Measurements from ENCODE around the gene TPCN1.

Gene TPCN1

GRCh38 chr12:113266106-113266895, 45.0 kb downstream of the TPCN1 start:
- no peak for DNase-seq

GRCh38 chr12:113267621-113268020, 46.4 kb downstream of the TPCN1 start:
- no peak for DNase-seq

- DNase-seq: no peak
Measured at GRCh38 chr12:113268136-113268535, 46.9 kb downstream of the TPCN1 start.

- no peak for DNase-seq
Measured at GRCh38 chr12:113268621-113269020, 47.4 kb downstream of the TPCN1 start.

- no peak for DNase-seq
Measured at GRCh38 chr12:113269257-113269943, 48.1 kb downstream of the TPCN1 start.

GRCh38 chr12:113270709-113271009, 49.4 kb downstream of the TPCN1 start:
- DNase-seq: no peak

GRCh38 chr12:113271466-113271852, 50.2 kb downstream of the TPCN1 start:
- DNase-seq: no peak

- DNase-seq: no peak
Measured at GRCh38 chr12:113271853-113272561, 50.7 kb downstream of the TPCN1 start.

GRCh38 chr12:113273053-113273725, 51.9 kb downstream of the TPCN1 start:
- no peak for DNase-seq

GRCh38 chr12:113274848-113275247, 53.6 kb downstream of the TPCN1 start:
- no peak for DNase-seq

GRCh38 chr12:113276306-113276705, 55.0 kb downstream of the TPCN1 start:
- DNase-seq: no peak

GRCh38 chr12:113276946-113277500, 55.8 kb downstream of the TPCN1 start:
- DNase-seq: no peak

- DNase-seq: no peak
Measured at GRCh38 chr12:113277511-113277910, 56.2 kb downstream of the TPCN1 start.

GRCh38 chr12:113278141-113278540, 56.9 kb downstream of the TPCN1 start:
- DNase-seq: no peak

GRCh38 chr12:113278633-113279032, 57.4 kb downstream of the TPCN1 start:
- no peak for DNase-seq

- no peak for DNase-seq
Measured at GRCh38 chr12:113284751-113285150, 63.5 kb downstream of the TPCN1 start.

- DNase-seq: no peak
Measured at GRCh38 chr12:113285679-113286610, 64.7 kb downstream of the TPCN1 start.

- DNase-seq: no peak
Measured at GRCh38 chr12:113286712-113287111, 65.4 kb downstream of the TPCN1 start.

- DNase-seq: no peak
Measured at GRCh38 chr12:113287146-113287898, 66.1 kb downstream of the TPCN1 start.

GRCh38 chr12:113287899-113288282, 66.6 kb downstream of the TPCN1 start:
- DNase-seq: no peak

- no peak for DNase-seq
Measured at GRCh38 chr12:113289361-113289760, 68.1 kb downstream of the TPCN1 start.
